ENCODE data around the gene PTTG1IP.

The PTTG1IP gene

DNA sequence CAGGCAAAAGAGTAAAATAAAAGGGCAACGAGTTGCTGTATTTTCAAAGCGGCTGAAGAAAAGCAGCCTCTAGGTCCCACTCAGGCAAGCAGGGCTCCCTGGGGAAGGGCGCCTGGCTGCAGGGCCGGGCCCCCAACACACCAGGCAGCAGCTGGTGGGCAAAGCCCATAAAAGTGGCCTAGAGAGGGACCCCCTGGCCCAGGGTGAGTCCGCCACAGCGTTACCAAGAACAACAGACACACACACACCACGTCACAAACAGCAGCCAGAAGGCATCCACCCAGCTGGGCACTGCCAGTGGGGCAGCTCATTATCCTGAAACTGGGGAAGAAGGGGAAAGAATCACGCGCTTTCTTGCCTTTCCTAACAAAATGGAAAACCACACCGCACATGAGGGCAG, 60.3 kb downstream of the PTTG1IP start:
- in situ Hi-C loops (cut with MboI; ENCODE audit: low sequenced_read_pairs) = no loop called here

GRCh38 chr21:44812640-44813039, 60.9 kb downstream of the PTTG1IP start:
- in situ Hi-C loops (cut with MboI; ENCODE audit: low sequenced_read_pairs) = no loop called here

DNA sequence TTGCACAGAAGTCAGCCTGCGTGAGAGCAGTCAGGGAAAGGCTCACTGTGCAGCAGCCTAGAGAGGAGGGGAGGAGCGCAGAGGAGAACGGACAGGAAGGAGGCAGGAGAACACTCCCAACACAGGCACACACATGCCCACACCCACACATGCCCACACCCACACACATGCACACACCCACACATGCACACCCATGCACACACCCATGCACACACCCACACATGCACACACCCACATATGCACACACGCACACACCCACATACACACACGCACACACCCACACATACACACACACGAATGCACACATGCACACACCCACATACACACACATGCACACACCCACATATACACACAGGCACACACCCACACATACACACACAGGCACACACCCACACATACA, 62.7 kb downstream of the PTTG1IP start:
- in situ Hi-C loops (cut with MboI; ENCODE audit: low sequenced_read_pairs) = no loop called here

GRCh38 chr21:44805859-44806258, 67.6 kb downstream of the PTTG1IP start:
- in situ Hi-C loops (cut with MboI; ENCODE audit: low sequenced_read_pairs) = no loop called here

- in situ Hi-C loops (cut with MboI; ENCODE audit: low sequenced_read_pairs) = no loop called here
Measured at GRCh38 chr21:44805226-44805625, 68.3 kb downstream of the PTTG1IP start.

- in situ Hi-C loops (cut with MboI; ENCODE audit: low sequenced_read_pairs) = no loop called here
Measured at GRCh38 chr21:44804762-44805161, 68.7 kb downstream of the PTTG1IP start.

DNA sequence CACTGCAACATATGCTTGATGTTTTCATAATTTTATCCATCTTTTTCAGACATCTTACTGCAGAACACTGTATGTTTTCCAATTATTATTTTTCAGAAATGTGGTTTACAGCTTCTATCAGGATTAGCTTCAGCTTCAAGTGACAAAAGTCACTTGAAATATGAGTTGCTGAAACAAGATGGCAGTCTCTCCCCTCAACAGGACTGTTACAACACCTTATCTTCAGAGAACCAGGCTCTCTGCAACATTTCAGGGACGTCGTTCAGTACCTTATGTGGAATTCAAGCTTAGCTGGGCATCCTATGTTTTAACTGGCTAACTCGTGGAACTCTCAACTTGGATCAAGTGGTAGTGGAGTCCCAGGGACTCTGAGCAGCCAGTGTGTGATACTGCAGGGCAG, 69.8 kb downstream of the PTTG1IP start:
- in situ Hi-C loops (cut with MboI; ENCODE audit: low sequenced_read_pairs) = no loop called here

DNA sequence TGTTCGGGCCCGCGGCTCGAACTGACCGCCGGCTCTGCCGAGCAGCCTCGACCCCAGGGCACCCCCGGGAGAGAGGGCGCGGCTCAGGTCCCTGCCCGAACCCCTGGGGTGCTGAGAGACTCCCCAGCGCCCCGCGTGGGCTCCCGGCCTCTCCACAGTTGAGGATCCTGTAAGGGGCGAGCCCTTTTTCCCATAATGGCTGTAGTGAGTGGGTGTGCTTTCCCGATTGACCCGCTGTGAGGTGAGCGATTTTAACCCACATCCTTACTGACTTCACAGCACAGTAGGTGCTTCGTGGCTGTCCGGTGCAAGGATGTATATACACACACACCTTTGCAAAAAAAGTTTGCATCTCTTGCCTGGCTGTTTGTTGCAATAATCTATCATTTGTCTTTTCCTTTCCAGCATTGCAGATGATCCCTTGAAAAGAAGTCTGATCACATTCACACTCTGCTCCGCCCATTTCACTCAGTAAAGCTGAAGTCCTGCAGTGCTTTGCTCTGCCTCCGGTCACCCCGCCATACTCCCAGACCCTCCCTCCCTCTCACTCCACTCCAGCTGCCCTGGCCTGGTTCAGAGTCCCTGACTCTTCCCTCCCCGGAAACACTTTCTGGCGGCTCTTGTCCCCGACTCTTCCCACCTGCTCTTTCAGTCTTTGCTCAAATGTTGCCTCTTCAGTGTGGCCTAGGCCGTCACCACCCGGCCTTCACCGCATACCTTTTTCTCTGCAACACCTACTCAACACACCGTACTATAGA, 70.9 kb downstream of the PTTG1IP start:
- in situ Hi-C loops (cut with MboI; ENCODE audit: low sequenced_read_pairs) = no loop called here

DNA sequence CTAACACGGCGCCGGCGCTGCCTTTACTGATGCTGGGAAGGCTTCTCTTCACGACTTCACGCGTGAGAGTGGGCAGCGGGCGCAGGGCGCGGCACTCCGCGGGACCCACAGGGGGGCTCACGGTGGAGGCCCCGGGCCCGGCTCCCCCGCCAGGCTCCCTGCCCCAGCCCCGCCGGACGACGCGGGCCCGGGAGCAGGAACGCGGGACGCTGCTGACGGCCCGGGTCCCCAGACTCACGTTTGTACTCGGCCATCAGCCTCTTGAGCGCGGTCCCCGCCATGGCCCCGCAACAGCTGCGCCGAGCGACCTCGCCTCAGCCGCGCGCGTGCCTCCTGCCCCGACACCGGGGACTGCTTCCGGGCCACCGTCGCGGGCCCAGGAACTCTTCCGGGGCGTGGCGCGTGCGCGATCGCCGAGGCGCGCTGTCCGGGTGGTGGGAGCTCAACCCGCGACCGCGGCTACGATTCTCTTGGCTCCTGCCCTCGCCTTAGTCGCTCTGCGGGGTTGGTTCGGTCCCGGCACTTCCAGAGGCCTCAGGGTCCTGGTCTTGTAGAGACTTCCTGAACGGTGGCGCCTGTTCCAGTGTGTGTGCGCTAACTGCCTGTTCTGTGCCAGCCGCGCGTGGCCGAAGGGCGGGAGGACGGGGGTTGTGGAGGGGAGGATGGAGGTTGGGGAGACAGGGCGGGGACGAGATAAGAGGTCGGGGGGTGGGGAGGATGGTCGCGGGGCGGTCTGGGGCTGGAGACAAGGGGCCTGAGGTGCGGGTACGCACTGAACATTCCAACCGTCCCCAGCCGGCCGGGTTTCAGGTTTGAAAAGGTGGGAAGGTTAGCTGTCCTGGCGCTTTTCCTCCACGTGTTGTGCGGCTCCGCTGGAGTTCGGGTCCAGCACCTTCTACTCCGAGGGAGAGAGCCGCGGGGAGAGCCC, 71.8 kb downstream of the PTTG1IP start, which contains the start of gene UBE2G2:
Gene UBE2G2 (minus strand): TSS at position 353 of the 928 bp plus-strand sequence. CDS start 72 bp downstream, at position 281.
- in situ Hi-C loops (cut with MboI; ENCODE audit: low sequenced_read_pairs) = no loop called here

DNA sequence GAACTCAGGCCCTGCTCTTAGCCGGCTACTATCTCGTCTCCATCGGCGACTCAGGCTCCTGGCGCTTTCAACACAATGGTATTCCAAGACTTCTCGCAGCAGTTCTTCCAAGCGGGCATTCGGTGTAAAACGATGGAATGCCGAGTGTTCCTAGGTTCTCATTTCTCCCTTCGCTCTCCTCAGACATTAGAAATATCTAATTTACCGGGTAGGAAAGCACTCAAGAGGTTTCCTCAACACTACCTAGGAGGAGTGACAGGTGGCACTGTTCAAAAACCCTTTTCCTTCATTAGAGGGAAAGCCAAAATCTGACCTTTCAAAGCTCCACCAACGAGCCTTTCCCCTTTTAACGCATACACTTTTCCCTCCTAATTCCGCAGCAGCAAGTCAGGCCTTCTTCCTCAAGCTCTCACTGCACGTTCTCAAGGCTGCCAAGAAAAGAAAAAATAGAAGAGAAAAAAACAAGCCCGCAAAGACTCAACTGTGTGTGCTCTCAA, 72.5 kb downstream of the PTTG1IP start:
- in situ Hi-C loops (cut with MboI; ENCODE audit: low sequenced_read_pairs) = no loop called here

DNA sequence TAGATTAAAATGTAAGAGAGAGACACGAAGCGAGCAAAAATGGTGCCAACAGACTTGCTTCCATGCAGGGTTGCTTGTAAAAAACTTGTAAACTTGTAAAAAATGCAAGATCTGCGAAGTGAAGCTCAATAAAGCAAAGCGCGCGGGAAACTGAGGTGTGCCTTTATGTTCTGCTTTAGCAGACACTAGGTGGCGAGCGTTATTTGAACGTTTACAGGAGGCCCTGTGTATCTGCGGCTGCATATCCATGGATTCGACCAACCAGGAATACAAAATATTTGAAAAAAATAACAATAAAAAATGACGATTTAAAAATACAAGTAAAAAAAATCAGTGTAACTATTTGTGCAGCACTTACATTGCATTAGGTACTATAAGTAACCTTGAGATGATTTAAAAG, 73.4 kb downstream of the PTTG1IP start:
- in situ Hi-C loops (cut with MboI; ENCODE audit: low sequenced_read_pairs) = no loop called here

- in situ Hi-C loops (cut with MboI; ENCODE audit: low sequenced_read_pairs) = no loop called here
Measured at GRCh38 chr21:44799646-44800045, 73.8 kb downstream of the PTTG1IP start.

Measured in hTERT RPE-1 (cell line).